Kidney epithelial cell (primary cell): ENCODE data around the gene FKBP8. TPM values are rescaled to one million over a fixed set of nuclear protein-coding genes. Genes with fewer than 3 reads are reported as not detected.
A peak's percentile ranks its signal among the peaks of the same experiment; 100 is the strongest.
"Not testable (repeated sequence)": the region's sequence is repeated elsewhere in the genome, so short reads cannot be mapped to it uniquely, and the experiment has no call there.

Experiments
- DNase-seq: peaks from one replicate; pipeline ENCODE4 v3.0.0-alpha.2; 2010; ENCODE audit warnings: low read depth
- H3K27me3 ChIP-seq: 2 replicates; pipeline ENCODE4 v1.6.0; 2011; ENCODE audit warnings: low read length; ENCODE audit not compliant: control insufficient read depth, insufficient read depth
- H3K36me3 ChIP-seq: 2 replicates; pipeline ENCODE4 v1.5.1; 2011; ENCODE audit warnings: low read length; ENCODE audit not compliant: control insufficient read depth, insufficient read depth
- H3K4me3 ChIP-seq: 2 replicates; pipeline ENCODE4 v1.5.1; 2011; ENCODE audit warnings: low read depth, mild to moderate bottlenecking, control low read depth, low read length
- CTCF ChIP-seq: IDR thresholded peaks from 2 replicates; pipeline ENCODE4 v1.5.1; 2011; ENCODE audit warnings: mild to moderate bottlenecking, moderate library complexity, low read length, control low read depth, inconsistent platforms; ENCODE audit not compliant: insufficient read depth, poor library complexity, severe bottlenecking
- total RNA-seq: library from RNA; depleted of rRNA; stranded (reverse); fragments of >200 nt; gene quantifications from 2 replicates; pipeline ENCODE4 v1.2.3, GENCODE V29; 2015

The FKBP8 gene
- total RNA-seq, 1 donor from 2014 or later: 253 TPM

- TF ChIP-seq CTCF: no peak
- H3K27me3 ChIP-seq: no peaks in the 10 kb centered on the region
- no peak for DNase-seq
Measured at GRCh38 chr19:18526316-18526715, 17.1 kb downstream of the FKBP8 start.

GRCh38 chr19:18523841-18524240 is 19.5 kb downstream of the FKBP8 start:
- DNase-seq: no peak
- no peaks in the 10 kb centered on the region for H3K36me3 ChIP-seq
- TF ChIP-seq CTCF: no peak
- no peaks in the 10 kb centered on the region for H3K27me3 ChIP-seq
- H3K4me3 ChIP-seq: no peak overlapping the region

More at GRCh38 chr19:18526316-18526715, 17.1 kb downstream of the FKBP8 start:
- Histone ChIP-seq H3K36me3 (no peaks in the 10 kb centered on the region), H3K4me3 (no peak overlapping the region)

- not testable (repeated sequence) for DNase-seq, H3K4me3 ChIP-seq, H3K36me3 ChIP-seq, H3K27me3 ChIP-seq
Measured at GRCh38 chr19:18522862-18523440, 20.4 kb downstream of the FKBP8 start.

- DNase-seq: peak; percentile 98
- no peak for TF ChIP-seq CTCF
- Histone ChIP-seq H3K4me3 (peak overlapping the region; percentile 100), H3K27me3 (no peaks in the 10 kb centered on the region), H3K36me3 (no peaks in the 10 kb centered on the region)
Measured at GRCh38 chr19:18522124-18522861, 21.1 kb downstream of the FKBP8 start.

- H3K4me3 ChIP-seq: peak within 1 kb of the TSS; percentile 100
- H3K27me3 ChIP-seq: no peaks in the 10 kb centered on the region
- TF ChIP-seq CTCF: no peak
- no peak for DNase-seq
- H3K36me3 ChIP-seq: no peaks in the 10 kb centered on the region
Measured at GRCh38 chr19:18521692-18522123, 21.7 kb downstream of the FKBP8 start, which contains the start of gene ELL. Gene ELL (minus strand): TSS chr19:18522070. CDS start chr19:18522055, 15 bp downstream.

- TF ChIP-seq CTCF: peak; percentile 18
- Histone ChIP-seq H3K4me3 (peak overlapping the region; percentile 100), H3K27me3 (no peaks in the 10 kb centered on the region), H3K36me3 (no peaks in the 10 kb centered on the region)
- no peak for DNase-seq
Measured at GRCh38 chr19:18520848-18521691, 22.3 kb downstream of the FKBP8 start.
